ENCODE results near the gene LTBP3. TPM values are rescaled to one million over a fixed set of nuclear protein-coding genes. Genes with fewer than 3 reads are reported as not detected.

The LTBP3 gene
- total and polyA plus RNA-seq, 9 of the 15 experiments (the other 6 are each of a cell fraction or from before 2014, with no cell fraction given), result 0.06 to 20.5 (median 4.8) TPM

DNA sequence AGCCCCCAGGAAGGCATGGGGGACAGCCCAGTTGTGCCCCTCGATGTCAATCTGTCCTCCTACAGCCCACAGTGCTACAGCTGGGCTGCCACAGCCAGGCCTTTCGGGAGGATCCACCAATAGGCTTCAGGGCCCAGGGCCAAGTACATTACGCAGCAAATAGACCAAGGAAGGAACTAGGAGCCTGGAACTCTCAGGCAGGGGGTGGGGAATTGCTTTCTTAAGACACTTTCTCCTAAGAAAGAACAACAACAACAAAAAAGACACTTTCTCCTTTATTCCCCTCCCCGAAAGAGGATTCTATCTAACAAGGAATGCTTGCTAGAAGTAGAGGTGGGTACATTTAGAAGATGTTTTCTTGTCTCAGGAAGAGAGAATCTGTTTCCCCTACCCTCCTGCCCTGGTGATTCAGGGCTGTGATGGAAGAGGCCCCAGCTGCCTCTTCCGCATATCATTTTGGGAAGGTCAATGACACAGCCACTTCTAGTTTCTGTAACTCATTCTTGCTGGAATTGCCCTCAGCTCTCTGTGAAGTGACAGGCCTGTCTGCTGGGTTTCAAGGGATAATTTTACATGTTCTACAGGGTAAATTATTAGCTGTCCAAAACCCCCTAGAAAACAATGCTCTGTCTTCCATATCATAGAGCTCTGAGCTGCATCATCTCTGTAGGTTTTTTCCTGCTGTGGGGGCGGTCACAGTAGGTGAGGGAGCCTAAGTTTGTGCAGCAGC lies 65.4 kb downstream of the LTBP3 start (continued):
- TF ChIP-seq ZNF324 (CRISPR knock-in tag; IDR thresholded peaks at IDR 0.05), result no peak
- TF ChIP-seq NFE2 (IDR thresholded peaks at IDR 0.05; ENCODE audit: low read depth), result peak; percentile 72
- no peak for TF ChIP-seq NCOA6 (IDR thresholded peaks at IDR 0.05)
- no peak for TF ChIP-seq BRF1 (IDR thresholded peaks at IDR 0.05; ENCODE audit: borderline replicate concordance, extremely low read depth, insufficient read length)
- TF ChIP-seq HES1 (IDR thresholded peaks at IDR 0.05; ENCODE audit: low read depth), result no peak
- TF ChIP-seq CTBP1 (IDR thresholded peaks at IDR 0.05; ENCODE audit: borderline replicate concordance), result peak; percentile 61; the same call in 1 of the 2 replicates
- TF ChIP-seq, protein P1, sequence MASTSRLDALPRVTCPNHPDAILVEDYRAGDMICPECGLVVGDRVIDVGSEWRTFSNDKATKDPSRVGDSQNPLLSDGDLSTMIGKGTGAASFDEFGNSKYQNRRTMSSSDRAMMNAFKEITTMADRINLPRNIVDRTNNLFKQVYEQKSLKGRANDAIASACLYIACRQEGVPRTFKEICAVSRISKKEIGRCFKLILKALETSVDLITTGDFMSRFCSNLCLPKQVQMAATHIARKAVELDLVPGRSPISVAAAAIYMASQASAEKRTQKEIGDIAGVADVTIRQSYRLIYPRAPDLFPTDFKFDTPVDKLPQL (IDR thresholded peaks at IDR 0.05; ENCODE audit: extremely low read depth, insufficient read length), result no peak
- TF ChIP-seq ZHX1 (conservative IDR thresholded peaks at IDR 0.05; ENCODE audit: low read length), result no peak
- TF ChIP-seq, protein P2, sequence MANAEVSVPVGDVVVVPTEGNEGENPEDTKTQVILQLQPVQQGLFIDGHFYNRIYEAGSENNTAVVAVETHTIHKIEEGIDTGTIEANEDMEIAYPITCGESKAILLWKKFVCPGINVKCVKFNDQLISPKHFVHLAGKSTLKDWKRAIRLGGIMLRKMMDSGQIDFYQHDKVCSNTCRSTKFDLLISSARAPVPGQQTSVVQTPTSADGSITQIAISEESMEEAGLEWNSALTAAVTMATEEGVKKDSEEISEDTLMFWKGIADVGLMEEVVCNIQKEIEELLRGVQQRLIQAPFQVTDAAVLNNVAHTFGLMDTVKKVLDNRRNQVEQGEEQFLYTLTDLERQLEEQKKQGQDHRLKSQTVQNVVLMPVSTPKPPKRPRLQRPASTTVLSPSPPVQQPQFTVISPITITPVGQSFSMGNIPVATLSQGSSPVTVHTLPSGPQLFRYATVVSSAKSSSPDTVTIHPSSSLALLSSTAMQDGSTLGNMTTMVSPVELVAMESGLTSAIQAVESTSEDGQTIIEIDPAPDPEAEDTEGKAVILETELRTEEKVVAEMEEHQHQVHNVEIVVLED (CRISPR knock-in tag; IDR thresholded peaks at IDR 0.05), result no peak
- TF ChIP-seq GATAD2A (IDR thresholded peaks at IDR 0.05), result 0 out of 2 replicates have a peak, but pooled peaks have one; percentile 31
- no peak for TF ChIP-seq ZNF561 (CRISPR knock-in tag; conservative IDR thresholded peaks at IDR 0.05)
- TF ChIP-seq, protein P3, sequence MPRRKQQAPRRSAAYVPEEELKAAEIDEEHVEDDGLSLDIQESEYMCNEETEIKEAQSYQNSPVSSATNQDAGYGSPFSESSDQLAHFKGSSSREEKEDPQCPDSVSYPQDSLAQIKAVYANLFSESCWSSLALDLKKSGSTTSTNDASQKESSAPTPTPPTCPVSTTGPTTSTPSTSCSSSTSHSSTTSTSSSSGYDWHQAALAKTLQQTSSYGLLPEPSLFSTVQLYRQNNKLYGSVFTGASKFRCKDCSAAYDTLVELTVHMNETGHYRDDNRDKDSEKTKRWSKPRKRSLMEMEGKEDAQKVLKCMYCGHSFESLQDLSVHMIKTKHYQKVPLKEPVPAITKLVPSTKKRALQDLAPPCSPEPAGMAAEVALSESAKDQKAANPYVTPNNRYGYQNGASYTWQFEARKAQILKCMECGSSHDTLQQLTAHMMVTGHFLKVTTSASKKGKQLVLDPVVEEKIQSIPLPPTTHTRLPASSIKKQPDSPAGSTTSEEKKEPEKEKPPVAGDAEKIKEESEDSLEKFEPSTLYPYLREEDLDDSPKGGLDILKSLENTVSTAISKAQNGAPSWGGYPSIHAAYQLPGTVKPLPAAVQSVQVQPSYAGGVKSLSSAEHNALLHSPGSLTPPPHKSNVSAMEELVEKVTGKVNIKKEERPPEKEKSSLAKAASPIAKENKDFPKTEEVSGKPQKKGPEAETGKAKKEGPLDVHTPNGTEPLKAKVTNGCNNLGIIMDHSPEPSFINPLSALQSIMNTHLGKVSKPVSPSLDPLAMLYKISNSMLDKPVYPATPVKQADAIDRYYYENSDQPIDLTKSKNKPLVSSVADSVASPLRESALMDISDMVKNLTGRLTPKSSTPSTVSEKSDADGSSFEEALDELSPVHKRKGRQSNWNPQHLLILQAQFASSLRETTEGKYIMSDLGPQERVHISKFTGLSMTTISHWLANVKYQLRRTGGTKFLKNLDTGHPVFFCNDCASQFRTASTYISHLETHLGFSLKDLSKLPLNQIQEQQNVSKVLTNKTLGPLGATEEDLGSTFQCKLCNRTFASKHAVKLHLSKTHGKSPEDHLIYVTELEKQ (CRISPR knock-in tag; IDR thresholded peaks at IDR 0.05), result no peak
- TF ChIP-seq SRSF7 (optimal IDR thresholded peaks at IDR 0.05; ENCODE audit: low read depth, low read length), result no peak
- TF ChIP-seq ZNF282 (CRISPR knock-in tag; IDR thresholded peaks at IDR 0.05), result no peak
- TF ChIP-seq, protein P4, sequence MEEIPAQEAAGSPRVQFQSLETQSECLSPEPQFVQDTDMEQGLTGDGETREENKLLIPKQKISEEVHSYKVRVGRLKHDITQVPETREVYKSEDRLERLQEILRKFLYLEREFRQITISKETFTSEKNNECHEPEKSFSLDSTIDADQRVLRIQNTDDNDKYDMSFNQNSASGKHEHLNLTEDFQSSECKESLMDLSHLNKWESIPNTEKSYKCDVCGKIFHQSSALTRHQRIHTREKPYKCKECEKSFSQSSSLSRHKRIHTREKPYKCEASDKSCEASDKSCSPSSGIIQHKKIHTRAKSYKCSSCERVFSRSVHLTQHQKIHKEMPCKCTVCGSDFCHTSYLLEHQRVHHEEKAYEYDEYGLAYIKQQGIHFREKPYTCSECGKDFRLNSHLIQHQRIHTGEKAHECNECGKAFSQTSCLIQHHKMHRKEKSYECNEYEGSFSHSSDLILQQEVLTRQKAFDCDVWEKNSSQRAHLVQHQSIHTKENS (CRISPR knock-in tag; IDR thresholded peaks at IDR 0.05), result no peak
- TF ChIP-seq RFX5 (IDR thresholded peaks at IDR 0.05; ENCODE audit: low read depth, low read length), result no peak
